NCI-H128 (cell line): ENCODE measurements around the gene GRB2.
"Not testable (repeated sequence)": the region's sequence is repeated elsewhere in the genome, so short reads cannot be mapped to it uniquely, and the experiment has no call there.

Experiments used
- DNase-seq: peaks from one replicate; lab custom pipeline; 2025; ENCODE audit not compliant: unreplicated experiment; lab: John Stamatoyannopoulos, UW

GRB2 gene

DNA sequence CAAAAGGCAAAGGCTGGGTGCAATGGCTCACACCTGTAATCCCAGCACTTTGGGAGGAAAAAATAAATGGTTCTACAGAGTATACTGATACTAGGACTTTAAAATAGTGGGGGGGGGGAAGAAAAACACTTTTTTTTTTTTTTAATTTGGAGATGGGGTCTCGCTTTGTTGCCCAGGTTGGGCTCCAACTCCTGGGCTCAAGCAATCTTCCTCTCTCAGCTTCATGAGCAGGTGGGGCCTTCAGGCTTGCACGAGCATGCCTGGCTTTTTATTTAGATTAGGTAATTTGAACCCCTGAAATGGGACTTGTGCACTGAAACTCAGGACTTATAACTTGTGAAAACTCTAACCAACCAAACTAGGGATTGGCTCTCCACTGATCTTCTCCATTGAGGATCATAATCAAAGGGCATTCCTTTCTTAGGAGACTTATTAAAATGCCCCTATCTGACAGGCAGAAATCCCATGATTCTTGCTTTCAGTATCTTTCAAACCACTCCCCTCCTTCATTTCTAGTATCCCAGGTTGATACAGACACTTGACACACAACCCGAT lies 16.9 kb downstream of the GRB2 start:
- no peak for DNase-seq

DNA sequence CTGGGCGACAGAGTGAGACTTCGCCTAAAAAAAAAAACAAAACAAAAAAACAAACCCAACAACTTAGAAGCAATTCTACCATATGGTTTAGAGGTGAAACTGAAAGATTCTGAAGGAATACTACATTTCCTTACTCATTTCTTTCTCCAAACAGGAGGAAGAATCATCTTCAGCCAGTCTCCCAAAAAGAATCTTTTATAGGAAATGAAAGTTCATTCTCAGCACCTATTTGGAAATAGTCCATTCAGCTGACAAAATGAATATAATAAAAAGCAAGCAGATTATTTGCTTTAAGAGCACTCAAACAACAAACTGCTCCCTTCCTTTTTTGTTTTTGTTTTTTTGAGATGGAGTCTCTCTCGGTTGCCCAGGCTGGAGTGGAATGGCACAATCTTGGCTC lies 17.7 kb downstream of the GRB2 start:
- DNase-seq = no peak

DNA sequence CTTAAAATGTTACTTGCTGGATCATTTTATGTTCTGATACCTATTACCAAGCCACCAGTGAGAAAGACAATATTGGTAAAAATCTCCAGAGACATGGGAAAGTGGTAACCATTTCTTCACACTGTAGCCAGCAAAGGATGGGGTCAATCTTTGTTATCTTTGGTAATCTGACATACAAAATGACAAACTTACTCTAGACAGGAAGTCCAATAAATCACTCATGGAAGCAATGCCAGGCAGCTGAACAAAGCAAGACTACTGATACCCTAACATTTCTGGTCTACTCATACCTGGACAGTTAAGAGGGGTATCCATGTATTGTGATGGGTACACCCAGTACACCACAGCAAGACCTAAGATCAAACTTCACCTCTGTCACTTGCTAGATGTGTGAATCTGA lies 19.0 kb downstream of the GRB2 start:
- no peak for DNase-seq

DNA sequence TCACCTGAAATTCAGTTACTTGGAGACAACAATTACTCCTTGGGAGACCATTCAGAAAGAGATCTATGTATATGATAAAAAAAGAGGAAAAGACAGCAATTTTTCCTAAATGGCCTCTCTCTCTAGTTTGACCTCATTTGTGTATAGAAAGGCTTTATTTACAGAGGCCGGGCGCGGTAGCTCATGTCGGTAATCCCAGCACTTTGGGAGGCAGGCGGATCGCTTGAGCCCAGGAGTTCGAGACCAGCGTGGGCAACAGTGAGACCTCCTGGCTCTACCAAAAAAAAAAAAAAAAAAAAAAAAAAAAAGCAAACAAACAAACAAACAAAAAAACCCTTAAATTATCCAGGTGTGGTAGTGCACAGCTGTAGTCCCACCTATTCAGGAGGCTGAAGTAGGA lies 20.7 kb downstream of the GRB2 start:
- DNase-seq = no peak

DNA sequence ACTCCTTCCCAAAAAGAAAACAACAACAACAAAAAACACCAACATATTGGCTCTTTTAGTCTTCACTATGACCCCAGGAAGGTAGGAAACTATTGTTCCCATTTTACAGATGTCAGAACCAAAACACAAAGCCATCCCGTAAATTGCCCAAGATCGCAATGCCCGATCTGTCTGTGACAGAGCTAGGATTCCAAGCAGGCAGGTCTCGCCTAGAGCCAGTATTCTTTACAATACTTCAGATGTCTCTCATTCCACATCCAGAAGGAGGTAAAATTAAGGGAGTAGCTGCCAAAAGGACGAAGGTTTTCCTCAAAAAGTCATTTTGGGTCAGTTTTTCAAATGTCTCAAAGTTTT lies 21.7 kb downstream of the GRB2 start:
- DNase-seq = no peak

DNA sequence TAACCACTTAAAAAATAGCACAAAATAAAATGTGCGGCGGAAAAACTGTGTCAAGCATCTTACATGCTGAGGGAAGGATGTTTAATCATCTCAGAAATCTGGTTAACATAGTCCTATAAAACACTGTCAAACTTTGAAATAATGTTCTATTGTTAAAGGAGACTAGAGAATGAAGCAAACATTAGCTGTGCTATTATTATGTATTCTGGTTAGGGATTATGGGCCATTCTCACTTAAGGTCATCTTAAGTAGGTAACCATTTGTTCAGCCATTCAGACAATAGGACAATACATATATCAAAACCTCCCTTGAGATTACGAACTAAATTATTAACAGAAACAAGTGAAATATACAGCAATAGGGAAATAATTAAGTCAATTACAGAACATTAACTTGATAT lies 24.7 kb downstream of the GRB2 start:
- no peak for DNase-seq

DNA sequence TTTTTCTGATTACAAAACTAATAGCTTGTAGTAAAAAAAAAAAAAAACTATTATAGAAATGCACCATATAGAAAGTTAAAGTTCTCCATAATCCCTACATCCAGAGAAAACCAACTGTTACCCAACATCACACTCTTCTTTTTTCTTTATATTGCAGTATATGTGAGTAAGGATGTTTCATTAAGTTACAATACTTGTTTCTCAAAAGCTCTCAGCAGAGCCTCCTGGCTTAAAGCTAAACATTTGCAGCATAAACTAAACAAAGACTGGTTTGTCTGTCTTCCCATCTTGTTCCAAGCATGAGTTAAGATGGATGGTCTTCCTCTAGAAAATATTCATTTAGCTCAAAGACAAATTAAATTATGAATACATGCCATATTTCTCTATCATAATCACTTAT lies 25.2 kb downstream of the GRB2 start:
- DNase-seq = no peak

DNA sequence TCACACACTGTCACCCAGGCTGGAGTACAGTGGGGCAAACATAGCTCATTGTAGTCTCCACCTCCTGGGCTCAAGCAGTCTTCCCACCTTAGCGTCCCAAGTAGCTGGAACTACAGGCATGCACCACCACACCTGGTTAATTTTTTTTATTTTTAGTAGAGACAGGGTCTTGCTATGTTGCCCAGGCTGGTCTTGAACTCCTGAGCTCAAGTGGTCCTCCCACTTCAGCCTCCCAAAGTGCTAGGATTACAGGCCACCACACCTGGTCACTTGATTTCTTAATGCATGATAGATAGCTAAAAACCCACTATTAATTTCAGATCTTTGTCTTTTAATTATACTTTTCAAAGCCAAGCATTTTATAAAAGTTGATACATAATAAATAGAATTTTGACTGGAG lies 26.1 kb downstream of the GRB2 start:
- DNase-seq = not testable (repeated sequence)

DNA sequence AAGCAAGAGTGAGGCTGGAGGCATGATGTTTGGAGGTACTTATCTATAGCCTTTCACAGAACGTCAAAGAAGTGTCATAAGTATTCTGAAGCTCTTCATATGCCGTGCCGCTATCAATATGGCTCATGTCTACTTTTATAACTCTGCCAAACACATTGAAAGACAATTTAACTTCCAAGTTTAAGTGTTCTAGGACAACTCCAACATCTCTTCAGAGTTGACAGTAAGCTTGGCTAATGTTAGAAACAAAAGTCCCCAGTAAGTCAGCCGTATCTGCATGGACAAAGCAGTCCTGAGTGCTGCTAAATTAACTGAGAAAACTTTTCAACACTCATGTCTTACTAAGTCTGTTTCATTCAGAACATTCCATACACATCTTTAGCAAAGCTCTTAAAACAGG lies 32.2 kb downstream of the GRB2 start:
- no peak for DNase-seq

DNA sequence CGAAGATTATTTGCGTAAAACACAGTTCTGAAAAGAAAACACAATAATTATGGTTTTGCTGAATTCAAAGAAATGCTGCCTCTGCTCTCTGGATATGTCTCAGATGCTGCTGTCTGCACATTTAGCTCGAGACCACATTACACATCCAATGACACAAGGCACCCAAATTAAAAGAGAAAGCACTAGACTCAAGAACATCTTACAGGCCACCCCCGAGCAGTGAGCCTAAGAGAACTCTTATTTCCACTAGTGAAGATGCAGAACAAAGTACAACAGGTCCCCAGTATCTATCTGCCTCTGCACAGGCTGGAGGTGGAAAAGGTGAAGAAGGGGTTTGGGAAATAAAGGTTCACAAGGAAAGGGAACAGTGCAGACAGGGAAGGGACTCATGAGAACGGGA lies 33.5 kb downstream of the GRB2 start:
- no peak for DNase-seq

DNA sequence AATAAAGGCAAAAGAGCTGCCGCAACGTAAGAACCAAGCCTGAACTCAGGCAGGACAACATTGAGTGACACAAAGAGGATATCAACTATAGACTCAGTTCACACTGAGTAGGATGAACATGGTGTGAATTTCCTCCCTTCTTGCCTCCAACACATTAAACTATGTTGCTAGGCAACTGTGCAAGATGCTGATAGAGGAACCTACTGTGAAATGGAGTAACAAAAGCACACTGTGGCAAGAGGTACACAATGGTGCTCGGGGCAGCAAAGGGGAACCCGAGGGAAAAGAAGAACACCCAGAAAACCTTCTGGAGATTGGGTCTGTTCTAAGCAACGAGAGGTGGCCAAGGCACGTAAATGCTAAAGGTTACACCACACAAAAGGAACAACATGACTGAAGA lies 34.1 kb downstream of the GRB2 start:
- DNase-seq = no peak

DNA sequence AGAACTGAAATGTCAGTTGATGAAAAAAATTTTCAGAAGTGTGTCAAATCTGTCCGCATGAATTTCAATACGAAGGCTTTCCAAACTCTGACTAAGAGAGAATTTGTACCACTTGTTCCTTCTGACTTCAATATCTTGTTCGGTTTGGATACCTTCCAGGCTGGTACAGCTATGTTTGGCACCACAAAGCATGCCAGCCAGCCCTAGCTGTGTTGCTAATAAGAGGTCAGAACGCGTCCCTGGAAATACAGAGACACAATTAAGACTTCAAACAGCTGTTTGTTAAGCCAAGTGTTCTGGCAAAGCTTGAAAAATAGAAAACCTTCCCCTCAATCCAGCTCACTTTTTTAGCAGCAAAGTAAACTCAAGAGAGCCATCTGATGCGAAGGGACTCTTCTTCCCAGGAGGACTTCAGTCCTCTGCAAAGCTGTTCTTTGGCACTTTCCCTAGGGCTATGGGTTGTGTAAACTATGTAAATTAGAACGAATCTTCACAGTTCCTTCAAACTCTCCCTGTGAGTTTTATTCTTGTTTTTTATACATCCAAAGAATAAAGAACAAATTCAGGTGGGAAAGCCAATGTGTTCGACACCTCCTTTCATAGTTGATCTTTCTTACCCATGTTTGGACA lies 35.1 kb downstream of the GRB2 start:
- DNase-seq = no peak

DNA sequence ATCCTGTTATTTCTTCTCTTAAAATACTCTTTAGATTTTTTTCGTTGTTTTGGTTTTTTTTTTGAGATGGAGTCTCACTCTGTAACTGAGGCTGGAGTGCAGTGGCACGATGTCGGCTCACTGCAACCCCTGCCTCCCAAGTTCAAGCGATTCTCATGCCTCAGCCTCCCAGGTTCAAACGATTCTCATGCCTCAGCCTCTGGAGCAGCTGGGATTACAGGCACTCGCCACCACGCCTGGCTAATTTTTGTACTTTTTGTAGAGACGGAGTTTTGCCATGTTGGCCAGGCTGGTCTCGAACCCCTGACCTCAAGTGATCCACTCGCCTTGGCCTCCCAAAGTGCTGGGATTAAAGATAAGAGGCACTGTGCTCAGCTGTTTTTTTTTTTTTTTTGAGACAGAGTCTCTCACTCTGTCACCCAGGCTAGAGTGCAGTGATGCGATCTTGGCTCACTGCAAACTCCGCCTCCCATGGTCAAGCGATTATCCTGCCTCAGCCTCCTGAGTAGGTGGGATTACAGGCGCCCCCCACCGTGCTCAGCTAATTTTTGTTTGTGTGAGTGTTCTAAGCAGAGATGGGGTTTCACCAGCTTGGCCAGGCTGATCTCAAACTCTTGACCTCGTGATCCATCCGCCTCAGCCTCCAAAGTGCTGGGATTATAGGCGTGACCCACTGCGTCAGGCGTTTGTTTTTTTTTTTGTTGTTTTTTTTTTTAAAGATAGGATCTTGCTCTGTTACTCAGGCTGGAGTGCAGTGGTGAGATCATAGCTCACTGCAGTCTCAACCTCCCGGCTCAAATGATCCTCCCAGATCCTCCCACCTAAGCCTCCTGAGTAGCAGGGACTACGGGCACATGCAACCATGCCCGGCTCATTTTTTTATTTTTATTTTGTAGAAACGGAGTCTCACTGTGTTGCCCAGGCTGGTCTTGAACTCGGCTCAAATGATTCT lies 37.4 kb downstream of the GRB2 start:
- not testable (repeated sequence) for DNase-seq

DNA sequence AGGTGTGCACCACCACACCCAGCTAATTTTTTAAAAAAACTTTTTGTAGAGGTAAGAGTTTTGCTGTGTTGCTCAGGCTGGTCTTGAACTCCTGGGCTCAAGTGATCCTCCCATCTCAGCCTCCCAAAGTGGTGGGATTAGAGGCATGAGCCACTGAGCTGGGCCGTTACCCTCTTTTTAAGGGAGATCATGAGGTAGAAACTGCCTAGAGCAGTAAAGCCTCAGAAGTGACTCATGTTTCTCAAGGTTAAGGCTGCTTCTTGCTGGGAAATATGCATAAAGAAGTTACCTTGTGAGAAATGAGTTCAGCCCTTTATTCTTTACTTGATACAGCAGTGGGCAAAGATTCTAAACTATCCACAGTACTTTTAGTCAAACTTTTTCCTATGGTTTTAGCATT lies 38.2 kb downstream of the GRB2 start:
- DNase-seq = no peak

DNA sequence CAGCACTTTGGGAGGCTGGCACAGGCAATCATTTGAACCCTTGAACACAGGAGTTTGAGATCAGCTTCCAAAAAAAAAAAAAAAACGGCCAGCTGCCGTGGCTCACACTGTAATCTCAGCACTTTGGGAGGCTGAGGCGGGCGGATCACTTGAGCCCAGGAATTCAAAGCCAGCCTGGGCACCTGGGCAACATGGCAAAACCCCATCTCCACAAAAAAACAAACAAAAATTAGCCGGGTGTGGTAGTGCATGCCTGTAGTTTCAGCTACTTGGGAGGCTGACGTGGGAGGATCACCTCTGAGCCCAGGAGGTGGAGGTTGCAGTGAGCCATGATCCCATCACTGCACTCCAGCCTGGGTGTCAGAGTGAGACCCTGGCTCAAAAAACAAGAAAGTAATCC lies 39.0 kb downstream of the GRB2 start:
- no peak for DNase-seq

DNA sequence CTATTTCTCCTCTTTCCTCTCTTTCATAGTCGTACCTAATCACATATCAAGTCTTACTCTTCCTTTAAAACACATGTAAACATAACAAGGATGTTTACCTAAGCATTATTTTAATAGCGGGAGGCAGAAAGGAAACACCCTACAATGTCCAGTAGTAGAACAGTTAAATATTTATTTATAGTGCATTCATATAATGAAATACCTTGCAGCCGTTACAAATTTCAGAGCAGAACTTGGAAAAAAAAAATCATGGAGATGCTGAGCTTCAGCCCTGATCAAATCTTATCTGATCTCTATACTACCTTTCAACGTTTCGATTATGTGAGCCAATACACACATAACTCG lies 39.6 kb downstream of the GRB2 start:
- no peak for DNase-seq

DNA sequence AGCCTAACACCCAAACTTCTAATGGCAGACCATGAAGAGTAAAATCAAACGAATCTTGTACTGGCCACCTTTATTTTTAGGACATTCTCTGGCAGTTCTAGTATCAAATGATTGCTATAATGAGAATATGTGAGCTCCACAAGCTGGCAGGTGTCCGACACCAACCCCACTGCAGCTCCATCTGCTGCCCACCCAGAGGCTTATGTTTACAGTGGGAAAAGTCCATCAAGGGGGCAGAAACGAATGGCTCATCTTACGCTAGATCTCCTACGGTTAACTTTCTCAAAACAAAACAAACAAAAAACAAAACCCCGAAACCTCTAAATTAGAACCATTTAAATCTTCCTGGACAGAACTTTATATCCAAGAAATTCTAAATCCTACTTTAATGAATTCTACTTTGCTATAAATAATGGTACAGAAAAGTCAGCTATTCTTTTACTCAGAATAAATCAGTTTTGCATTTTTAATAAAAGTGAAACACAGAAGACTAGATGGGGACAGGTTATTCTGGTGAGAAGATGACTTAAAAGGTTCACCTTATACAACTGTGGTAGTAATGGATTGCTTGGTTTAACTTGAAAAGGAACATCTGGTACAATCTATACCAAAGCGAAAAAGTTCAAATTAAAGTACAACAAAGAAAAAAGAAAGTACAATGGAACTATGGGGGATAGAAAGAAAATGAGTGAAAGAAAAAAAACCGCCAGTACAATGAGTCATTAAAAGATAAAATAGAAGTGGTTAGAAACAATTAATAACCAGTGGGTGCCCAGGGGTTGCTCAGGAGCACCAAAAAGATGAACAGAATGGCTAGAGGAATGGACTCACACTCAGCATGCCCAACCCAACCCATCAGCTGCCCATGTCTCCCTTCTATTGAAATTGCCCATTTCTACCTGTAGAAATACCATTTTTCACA lies 40.2 kb downstream of the GRB2 start:
- DNase-seq = no peak

DNA sequence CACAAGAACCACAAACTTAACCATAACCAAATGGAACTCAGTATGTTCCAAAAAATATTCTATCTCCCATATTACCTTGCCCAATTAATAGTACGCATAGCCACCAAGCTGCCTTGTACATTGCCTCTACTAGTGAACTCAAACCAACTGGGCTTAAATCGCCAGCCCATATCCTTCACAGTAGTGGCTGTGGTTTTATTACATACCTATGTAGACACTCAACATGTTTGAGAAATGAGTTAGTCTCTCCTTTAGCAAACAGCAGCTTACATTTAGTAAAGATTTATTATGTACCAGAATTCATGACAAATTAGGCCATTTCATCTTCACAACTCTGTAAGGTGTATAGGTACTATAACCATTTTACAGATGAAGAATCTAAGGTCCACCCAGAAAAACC lies 41.4 kb downstream of the GRB2 start:
- DNase-seq = no peak

DNA sequence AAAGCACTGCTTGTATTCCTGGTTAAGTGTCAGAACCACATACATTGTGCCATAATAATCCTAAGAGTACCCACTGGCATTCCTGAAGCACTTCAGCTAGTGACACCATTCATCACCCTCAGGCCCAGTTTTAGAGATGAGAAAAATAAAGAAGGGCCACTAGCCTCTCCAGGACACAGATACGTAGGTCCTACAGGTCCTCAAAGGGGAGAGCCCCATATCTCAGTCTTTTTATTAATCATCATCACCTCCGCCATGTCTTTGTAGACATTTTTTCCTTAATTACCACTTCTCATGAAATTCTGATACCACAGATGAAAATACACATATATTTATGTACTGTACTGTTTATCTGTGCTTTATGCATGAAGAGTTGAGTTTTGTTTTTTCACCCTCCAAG lies 43.5 kb downstream of the GRB2 start:
- DNase-seq = no peak

DNA sequence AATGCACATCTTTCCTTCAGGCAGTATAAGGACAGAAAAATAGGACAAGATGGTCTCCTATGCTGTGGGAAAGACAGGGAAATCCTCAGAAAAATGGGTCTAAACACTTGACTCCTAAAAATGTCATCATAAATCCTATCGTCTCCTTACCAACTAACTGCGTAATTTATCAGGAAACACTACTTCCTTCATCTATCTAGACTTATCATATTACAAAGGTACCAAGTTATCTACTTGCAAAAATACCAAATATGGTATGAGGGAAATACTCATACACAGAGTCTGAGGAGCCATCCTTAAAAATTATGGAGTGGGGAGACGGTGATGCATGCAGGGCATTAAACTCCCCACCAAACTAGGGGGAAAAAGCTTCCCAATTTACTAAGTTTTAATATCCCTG lies 44.1 kb downstream of the GRB2 start:
- no peak for DNase-seq

DNA sequence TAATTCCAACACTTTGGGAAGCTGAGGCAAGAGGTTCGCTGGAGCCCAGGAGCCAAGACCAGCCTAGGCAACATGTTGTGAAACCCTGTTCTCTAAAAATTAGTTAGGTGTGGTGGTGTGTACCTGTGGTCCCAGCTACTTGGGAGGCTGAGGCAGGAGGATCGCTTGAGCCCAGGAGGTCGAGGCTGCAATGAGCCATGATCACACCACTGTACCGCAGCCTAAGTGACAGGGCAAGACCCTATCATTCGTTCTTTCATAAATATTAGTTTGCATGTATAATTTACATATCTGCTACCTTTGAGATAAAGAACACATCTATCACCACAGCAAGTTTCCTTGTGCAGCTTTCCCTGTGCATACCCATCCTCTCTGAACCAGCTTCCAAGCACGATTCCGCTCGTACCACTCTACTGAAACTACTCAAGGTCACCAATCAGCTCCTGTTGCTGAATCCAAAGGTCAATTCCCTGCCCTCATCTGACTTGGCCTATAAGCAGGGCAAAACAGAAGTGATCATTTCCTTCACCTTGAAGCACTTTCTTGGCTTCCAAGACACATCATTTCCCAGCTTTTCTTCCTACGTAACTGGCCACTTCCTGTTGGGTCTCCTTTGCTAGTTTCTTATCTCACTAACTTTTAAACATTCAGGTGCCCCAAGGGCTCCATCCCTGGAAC lies 49.1 kb downstream of the GRB2 start:
- no peak for DNase-seq
